Fibroblast of skin of right quadriceps (primary cell): ENCODE data around the gene KSR1.
"Not testable (repeated sequence)": the region's sequence is repeated elsewhere in the genome, so short reads cannot be mapped to it uniquely, and the experiment has no call there.

Experiments used
- DNase-seq: peaks from one replicate; pipeline ENCODE4 v3.0.0-alpha.2; 2013

KSR1 gene

DNA sequence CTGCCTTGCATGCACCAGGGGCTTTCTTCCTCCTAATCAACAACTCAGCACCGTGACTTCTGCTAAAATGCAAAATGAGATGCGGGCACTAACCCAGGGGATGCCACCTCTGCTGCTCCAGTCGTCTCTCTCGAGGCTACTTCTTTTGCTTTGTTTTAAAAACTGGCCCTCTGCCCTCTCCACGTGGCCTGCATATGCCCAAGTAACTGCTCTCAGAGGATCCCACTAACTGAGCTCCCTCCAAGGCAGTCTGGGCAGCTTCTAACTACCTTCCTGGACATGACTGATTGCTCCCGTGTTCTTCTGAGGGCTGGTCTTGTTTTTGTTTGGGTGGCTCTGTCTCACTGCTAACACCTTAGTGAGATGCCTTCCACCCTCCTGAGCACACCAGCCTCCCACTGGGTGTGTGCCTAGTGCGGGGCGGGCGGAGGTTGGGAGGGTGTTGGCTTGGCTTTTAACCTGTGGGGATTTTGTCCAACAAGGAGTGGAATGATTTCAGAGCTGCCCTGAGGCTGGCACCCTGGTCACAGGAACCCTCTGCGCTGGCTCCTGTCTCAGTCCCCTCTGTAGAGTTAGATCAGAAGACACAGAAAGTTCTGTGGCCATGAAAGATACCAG lies 165.8 kb downstream of the KSR1 start:
- DNase-seq, result no peak

GRCh38 chr17:27622986-27623385 lies 166.7 kb downstream of the KSR1 start:
- DNase-seq, result no peak

GRCh38 chr17:27623614-27624013 lies 167.4 kb downstream of the KSR1 start:
- no peak for DNase-seq

DNA sequence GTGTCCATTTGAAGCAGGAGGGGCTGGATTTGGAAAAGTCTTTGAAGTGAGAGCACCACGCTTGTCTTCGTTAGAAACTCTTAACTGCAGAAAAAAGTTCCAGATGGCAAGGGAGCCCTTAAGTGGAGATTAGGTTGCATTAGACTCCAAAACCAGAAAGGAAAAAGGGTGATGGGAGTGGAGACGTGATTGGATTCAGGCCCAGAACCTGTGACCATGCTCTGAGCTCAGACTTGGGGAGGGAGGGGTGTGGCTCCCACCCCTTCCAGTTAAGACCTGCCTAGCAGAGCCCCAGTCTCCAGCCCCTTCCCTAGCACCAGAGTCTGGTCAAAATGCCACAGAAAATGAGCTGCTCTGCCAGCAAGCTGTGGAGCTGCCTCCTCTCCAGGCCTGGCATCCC lies 168.3 kb downstream of the KSR1 start:
- DNase-seq, result no peak

- no peak for DNase-seq
Observed at GRCh38 chr17:27625856-27626255, 169.6 kb downstream of the KSR1 start.

DNA sequence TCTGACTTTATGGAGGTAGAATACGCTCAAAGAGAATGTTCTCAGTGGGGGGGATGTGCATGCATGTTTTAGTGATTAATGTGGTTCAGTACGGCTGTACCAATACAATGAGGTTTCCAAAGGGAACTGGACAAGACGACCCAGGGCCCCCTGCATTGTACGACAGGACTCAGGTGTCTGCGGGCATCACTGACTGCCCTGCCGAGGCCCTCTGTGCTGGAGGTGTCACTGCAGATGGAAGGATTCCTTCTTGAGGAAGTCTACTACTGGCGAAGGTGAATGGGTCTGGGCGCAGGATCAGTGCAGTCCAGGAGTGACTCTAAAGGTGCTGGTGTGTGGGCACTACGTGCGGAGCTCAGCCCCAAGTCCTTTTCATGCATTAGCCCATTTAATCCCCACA lies 171.3 kb downstream of the KSR1 start:
- no peak for DNase-seq

DNA sequence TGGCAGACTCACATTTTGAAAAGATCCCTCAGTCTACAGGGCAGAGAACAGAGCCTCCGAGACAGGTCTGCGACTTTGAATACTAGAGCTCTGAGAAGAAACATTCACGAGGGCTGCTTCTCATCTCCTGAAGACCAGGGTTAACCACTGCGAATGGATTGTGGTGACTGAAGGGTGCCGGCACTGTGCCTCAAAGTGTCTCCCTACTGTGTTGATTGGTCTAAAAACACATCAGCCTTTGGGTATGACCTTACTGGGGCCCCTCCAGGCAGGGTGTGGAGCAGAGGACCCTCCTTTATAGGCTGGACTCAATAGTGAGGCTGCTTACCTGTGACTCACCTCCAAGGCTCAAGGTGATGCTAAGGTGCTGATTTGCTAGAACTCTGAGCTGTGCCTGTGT lies 172.1 kb downstream of the KSR1 start:
- no peak for DNase-seq

- DNase-seq, result not testable (repeated sequence)
Observed at GRCh38 chr17:27629260-27629659, 173.0 kb downstream of the KSR1 start.

- DNase-seq, result no peak
Observed at GRCh38 chr17:27630607-27631410, 174.6 kb downstream of the KSR1 start, which contains the start of gene LGALS9. LGALS9 (plus strand) TSS chr17:27631188; CDS start chr17:27631266, 78 bp downstream.

GRCh38 chr17:27631411-27631760 lies 175.1 kb downstream of the KSR1 start:
- no peak for DNase-seq

DNA sequence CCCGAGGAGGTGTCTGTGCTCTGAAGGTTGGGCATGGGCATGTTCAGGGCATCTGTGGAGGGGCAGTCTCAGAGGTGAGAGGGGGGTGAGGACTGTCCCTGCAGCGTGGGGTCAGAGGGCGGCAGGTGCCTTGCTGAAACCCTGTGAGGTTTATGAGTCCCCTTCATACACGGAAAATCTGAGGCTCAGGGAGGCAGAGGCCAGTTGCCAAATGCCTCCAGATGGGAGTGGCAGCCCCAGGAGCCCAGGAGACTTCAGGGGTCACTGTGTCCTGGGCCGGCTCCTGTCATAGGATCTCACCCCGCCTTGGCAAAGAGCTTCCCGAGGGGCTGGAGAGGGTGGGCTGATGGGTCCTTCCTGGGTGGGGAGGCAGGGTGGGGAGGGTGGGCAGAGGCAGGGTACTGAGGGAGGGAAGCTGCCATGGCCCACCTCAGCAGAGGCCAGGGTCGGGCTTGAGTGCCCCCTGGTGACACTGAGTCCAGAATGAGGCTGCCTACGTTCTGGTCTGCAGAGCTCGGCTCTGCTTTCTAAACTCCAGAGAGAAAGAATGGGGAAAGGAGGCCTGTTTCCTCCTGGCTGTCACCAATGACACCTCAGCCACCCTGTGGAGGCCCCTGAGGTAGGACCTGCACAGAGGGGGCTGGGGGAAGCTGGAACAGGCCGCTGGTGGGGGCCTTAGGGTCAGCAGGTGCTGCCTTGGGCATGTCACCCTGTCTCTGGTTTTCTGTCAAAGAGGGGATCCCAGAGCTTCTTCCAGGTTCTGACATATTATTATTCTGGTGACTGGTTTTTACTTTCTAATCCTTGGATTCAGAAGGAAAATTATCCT lies 175.9 kb downstream of the KSR1 start:
- no peak for DNase-seq

DNA sequence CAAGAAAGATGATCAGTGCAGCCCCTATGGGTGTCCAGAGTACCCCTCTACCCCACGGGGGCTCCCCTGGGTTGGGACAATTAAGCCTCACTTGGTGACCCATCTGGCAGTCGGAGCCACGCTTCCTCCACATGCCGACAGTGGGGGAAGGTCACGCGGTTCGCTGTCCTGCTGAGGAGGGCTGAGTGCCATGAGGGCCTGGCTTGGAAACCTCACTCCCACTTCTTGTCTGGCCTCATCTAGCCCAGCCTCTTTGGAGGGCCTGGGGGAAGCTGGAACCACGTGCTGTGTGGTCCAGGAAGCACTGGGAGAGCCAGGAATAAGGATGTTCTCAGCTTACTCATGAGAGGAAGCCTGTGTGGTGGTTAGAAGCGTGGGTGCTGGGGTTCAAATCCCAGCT lies 176.5 kb downstream of the KSR1 start:
- peak; percentile 28 for DNase-seq

GRCh38 chr17:27633312-27634025 lies 177.2 kb downstream of the KSR1 start:
- no peak for DNase-seq

GRCh38 chr17:27634026-27634335 lies 177.7 kb downstream of the KSR1 start:
- DNase-seq, result no peak

GRCh38 chr17:27634776-27635175 lies 178.5 kb downstream of the KSR1 start:
- no peak for DNase-seq

GRCh38 chr17:27635275-27635823 lies 179.1 kb downstream of the KSR1 start:
- no peak for DNase-seq

DNA sequence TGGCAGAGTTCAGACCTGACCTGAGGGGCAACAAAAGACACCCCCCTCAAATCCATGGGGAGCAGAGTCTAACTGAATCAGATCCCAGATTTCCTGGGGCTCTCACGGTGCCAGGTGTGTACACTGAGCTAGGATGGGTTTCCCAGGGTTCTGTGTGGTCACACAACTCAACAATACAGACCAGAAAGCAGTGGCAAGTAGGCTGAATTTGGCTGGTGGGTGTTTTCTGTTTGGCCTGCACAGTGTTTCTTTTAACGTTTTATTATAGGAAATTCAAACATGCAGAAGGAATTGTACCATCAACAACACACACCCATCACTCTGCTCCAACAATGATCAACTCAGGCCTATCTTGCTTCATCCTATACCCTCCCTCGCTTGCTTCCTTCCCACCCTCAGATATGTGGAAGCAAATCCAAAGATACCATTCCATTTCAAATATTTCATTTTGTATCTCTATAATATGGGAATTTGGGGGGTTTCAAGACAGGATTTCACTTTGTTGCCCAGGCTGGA lies 179.8 kb downstream of the KSR1 start:
- DNase-seq, result not testable (repeated sequence)

GRCh38 chr17:27637818-27638217 lies 181.6 kb downstream of the KSR1 start:
- DNase-seq, result not testable (repeated sequence)

- not testable (repeated sequence) for DNase-seq
Observed at GRCh38 chr17:27638415-27638914, 182.2 kb downstream of the KSR1 start.

- DNase-seq, result no peak
Observed at GRCh38 chr17:27640790-27641189, 184.5 kb downstream of the KSR1 start.

GRCh38 chr17:27644586-27644985 lies 188.3 kb downstream of the KSR1 start:
- no peak for DNase-seq

DNA sequence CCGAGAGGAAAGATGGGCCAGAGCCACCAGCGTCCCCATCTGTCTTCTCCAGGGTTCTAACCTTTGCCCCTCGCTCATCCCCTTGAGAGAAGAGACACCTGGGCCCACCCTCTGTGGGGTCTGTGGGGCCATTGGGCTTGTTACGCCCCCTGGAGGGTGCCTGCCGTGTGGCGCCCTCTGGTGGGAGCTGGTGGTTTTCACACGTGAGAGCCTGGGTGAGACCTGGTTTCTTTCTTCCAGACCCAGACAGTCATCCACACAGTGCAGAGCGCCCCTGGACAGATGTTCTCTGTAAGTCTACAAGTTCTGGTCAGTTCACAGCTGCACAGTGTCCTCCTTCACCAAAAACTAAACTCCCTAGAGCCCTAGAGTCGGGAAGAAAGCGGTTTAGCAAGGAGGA lies 189.4 kb downstream of the KSR1 start:
- not testable (repeated sequence) for DNase-seq
